Panc1 (cell line): ENCODE measurements around the gene GLIS1.

Experiments
- CTCF ChIP-seq: fragments of 450-650 bp; IDR thresholded peaks from 2 replicates; pipeline ENCODE4 v1.5.1; 2017; ENCODE audit warnings: mild to moderate bottlenecking
- POLR2AphosphoS5 ChIP-seq: IDR thresholded peaks from 2 replicates; pipeline ENCODE4 v1.6.1; 2012; ENCODE audit warnings: mild to moderate bottlenecking, low read depth, low read length, moderate library complexity
- SIN3A ChIP-seq: IDR thresholded peaks from 2 replicates; pipeline ENCODE4 v1.6.1; 2012; ENCODE audit warnings: low read depth, mild to moderate bottlenecking, low read length, moderate library complexity, borderline replicate concordance; ENCODE audit not compliant: insufficient read depth
- TCF7L2 ChIP-seq: IDR thresholded peaks from 2 replicates; pipeline ENCODE4 v1.6.1; 2011; ENCODE audit warnings: mild to moderate bottlenecking, low read depth, low read length, inconsistent platforms

DNA sequence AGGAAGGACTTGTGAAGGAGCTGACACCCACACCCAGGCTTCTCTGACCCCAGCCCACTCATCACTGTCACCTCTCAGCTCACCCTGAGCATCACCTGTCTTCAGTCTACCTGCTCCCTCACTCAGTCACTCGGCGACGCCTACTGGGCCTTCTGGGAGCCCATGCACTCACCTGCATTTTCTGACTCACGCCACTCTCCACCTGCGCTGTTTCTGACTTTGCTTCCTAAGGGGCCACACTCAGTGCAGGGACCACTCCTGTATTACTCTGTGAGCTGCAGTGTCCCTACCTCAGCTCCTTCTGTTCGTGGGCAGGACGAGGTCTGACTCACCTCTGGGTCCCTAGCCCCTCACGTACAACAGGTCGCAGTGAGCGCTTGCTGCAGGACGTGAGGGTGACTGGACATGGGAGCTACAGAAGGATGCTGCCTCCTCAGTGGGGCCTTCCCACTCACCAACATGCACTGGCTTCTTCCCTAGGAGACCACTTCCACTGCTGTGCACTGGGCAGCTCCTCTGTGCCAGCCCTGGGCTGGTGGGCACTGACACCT is 102.3 kb downstream of the GLIS1 start:
- TF ChIP-seq CTCF (no peak), POLR2AphosphoS5 (no peak), TCF7L2 (no peak), SIN3A (no peak)
